Skeletal muscle cell (primary cell): ENCODE results near the gene PATJ.
"Not testable (repeated sequence)": the region's sequence is repeated elsewhere in the genome, so short reads cannot be mapped to it uniquely, and the experiment has no call there.

Experiments used
- DNase-seq: peaks from one replicate; pipeline ENCODE4 v3.0.0-alpha.2; 2010; ENCODE audit warnings: low read depth
- H3K4me3 ChIP-seq: 2 replicates; pipeline ENCODE4 v1.5.1; 2011; ENCODE audit warnings: low read depth, mild to moderate bottlenecking, control low read depth, low read length, moderate library complexity

PATJ gene

GRCh38 chr1:61926597-61926996, 184.3 kb downstream of the PATJ start:
- no peak for DNase-seq
- H3K4me3 ChIP-seq: no peak overlapping the region

- DNase-seq: no peak
- H3K4me3 ChIP-seq: no peak overlapping the region
Measured at GRCh38 chr1:61930116-61930645, 187.9 kb downstream of the PATJ start.

GRCh38 chr1:61931587-61932279, 189.5 kb downstream of the PATJ start:
- H3K4me3 ChIP-seq: no peak overlapping the region
- DNase-seq: no peak

GRCh38 chr1:61935516-61935915, 193.2 kb downstream of the PATJ start:
- no peak for DNase-seq

GRCh38 chr1:61936839-61937238, 194.6 kb downstream of the PATJ start:
- H3K4me3 ChIP-seq: no peak overlapping the region
- no peak for DNase-seq

More at GRCh38 chr1:61935516-61935915, 193.2 kb downstream of the PATJ start:
- H3K4me3 ChIP-seq: no peak overlapping the region

- H3K4me3 ChIP-seq: no peak overlapping the region
- DNase-seq: no peak
Measured at GRCh38 chr1:61941794-61942193, 199.5 kb downstream of the PATJ start.

- H3K4me3 ChIP-seq: no peak overlapping the region
- no peak for DNase-seq
Measured at GRCh38 chr1:61942856-61943255, 200.6 kb downstream of the PATJ start.

GRCh38 chr1:61948685-61949084, 206.4 kb downstream of the PATJ start:
- not testable (repeated sequence) for DNase-seq

GRCh38 chr1:61950418-61950817, 208.1 kb downstream of the PATJ start:
- no peak overlapping the region for H3K4me3 ChIP-seq
- no peak for DNase-seq

More at GRCh38 chr1:61948685-61949084, 206.4 kb downstream of the PATJ start:
- H3K4me3 ChIP-seq: not testable (repeated sequence)

- no peak overlapping the region for H3K4me3 ChIP-seq
- no peak for DNase-seq
Measured at GRCh38 chr1:61951731-61952580, 209.7 kb downstream of the PATJ start.

- DNase-seq: no peak
- H3K4me3 ChIP-seq: no peak overlapping the region
Measured at GRCh38 chr1:61952675-61953074, 210.4 kb downstream of the PATJ start.

GRCh38 chr1:61953076-61953789, 211.0 kb downstream of the PATJ start:
- H3K4me3 ChIP-seq: no peak overlapping the region
- DNase-seq: no peak

GRCh38 chr1:61953790-61954150, 211.5 kb downstream of the PATJ start:
- DNase-seq: no peak
- no peak overlapping the region for H3K4me3 ChIP-seq

- no peak for DNase-seq
- H3K4me3 ChIP-seq: no peak overlapping the region
Measured at GRCh38 chr1:61955261-61955660, 213.0 kb downstream of the PATJ start.

- H3K4me3 ChIP-seq: no peak overlapping the region
- no peak for DNase-seq
Measured at GRCh38 chr1:61956016-61956645, 213.9 kb downstream of the PATJ start.

- no peak for DNase-seq
- no peak overlapping the region for H3K4me3 ChIP-seq
Measured at GRCh38 chr1:61956784-61957183, 214.5 kb downstream of the PATJ start.

GRCh38 chr1:61961009-61961408, 218.7 kb downstream of the PATJ start:
- no peak for DNase-seq
- H3K4me3 ChIP-seq: no peak overlapping the region

GRCh38 chr1:61962631-61963030, 220.4 kb downstream of the PATJ start:
- no peak for DNase-seq

GRCh38 chr1:61966450-61967225, 224.4 kb downstream of the PATJ start:
- not testable (repeated sequence) for DNase-seq, H3K4me3 ChIP-seq

More at GRCh38 chr1:61962631-61963030, 220.4 kb downstream of the PATJ start:
- H3K4me3 ChIP-seq: no peak overlapping the region
